Activated naive CD8-positive, alpha-beta T cell treated with anti-CD3 and anti-CD28 coated beads, Interleukin-2, amount 10 ng/mL, durations not matched to agents 7 days and 5 days (primary cell): ENCODE measurements around the gene PIP4K2A. TPM values are rescaled to one million over a fixed set of nuclear protein-coding genes. Genes with fewer than 3 reads are reported as not detected.

Experiments
- ATAC-seq: fragments of 150-1000 bp; cut with Tn5 transposase; one replicate; pipeline ENCODE4 v1.10.0; 2021; ENCODE audit warnings: low read depth, moderate library complexity
- POLR2A ChIA-PET: fragments of 350-600 bp; sonication (Branson Sonifier 250); formaldehyde crosslinking; loops from one replicate; lab custom pipeline; 2021; ENCODE audit warnings: antibody characterized with exemption; lab: Charles Lee
- DNase-seq: peaks from one replicate; pipeline ENCODE4 v3.0.0; 2021
- H3K27ac Mint-ChIP-seq: one replicate; pipeline ENCODE4 v1.8.0; 2022; ENCODE audit warnings: mild to moderate bottlenecking, mixed read lengths
- H3K27me3 Mint-ChIP-seq: one replicate; pipeline ENCODE4 v1.8.0; 2022; ENCODE audit warnings: mild to moderate bottlenecking, moderate library complexity, mixed read lengths
- H3K36me3 Mint-ChIP-seq: one replicate; pipeline ENCODE4 v1.8.0; 2021; ENCODE audit warnings: mild to moderate bottlenecking, mixed read lengths
- H3K4me1 Mint-ChIP-seq: one replicate; pipeline ENCODE4 v1.8.0; 2021; ENCODE audit warnings: mixed read lengths
- H3K4me3 Mint-ChIP-seq: one replicate; pipeline ENCODE4 v1.8.0; 2022; ENCODE audit warnings: mild to moderate bottlenecking, moderate library complexity, mixed read lengths
- H3K9me3 Mint-ChIP-seq: one replicate; pipeline ENCODE4 v1.8.0; 2021; ENCODE audit warnings: mixed read lengths
- total RNA-seq, 2 experiments: library from RNA; stranded (reverse); gene quantifications; one replicate each; pipeline ENCODE4 v1.2.3, GENCODE V29; 2021

Gene PIP4K2A
- total RNA-seq, 2 experiments from 2014 or later, result 179 to 199 TPM

DNA sequence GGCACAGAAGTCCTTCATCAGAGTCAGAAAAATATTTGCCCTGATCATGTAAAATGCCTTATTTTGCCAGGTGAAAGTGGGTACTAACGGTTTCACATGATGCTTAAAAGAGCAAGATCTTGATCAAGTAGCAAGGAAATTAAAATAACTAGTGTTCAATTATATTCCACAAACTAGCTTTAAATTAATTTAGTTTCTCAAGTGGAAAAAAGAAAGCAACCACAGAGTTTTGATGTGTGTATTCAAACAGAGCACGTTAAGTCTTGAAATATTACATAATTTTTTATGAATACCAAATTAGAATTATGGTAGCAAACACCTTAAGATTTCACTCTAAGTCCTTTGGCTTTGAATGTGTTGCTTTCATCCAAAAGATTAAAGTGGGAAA is 47.3 kb downstream of the PIP4K2A start:
- Mint-ChIP-seq H3K27me3 (no peaks in the 10 kb centered on the region), H3K4me1 (peaks cover 67% of the 10 kb centered on the region), H3K4me3 (peak overlapping the region; percentile 90), H3K9me3 (no peaks in the 10 kb centered on the region), H3K27ac (peak overlapping the region; percentile 91), H3K36me3 (peaks cover 3% of the 10 kb centered on the region)
- no peak for DNase-seq
- POLR2A ChIA-PET, result interaction anchor here (1.2 to 2.7 kb wide), 4 partner anchors 10 to 46 kb away, joined by 6 to 12 read pairs (median 11); no protein-coding TSS in a partner anchor
- ATAC-seq, result no peak

GRCh38 chr10:22666287-22667092 is 47.9 kb downstream of the PIP4K2A start:
- Mint-ChIP-seq H3K27me3 (no peaks in the 10 kb centered on the region), H3K36me3 (peaks cover 6% of the 10 kb centered on the region), H3K9me3 (no peaks in the 10 kb centered on the region), H3K4me1 (peaks cover 68% of the 10 kb centered on the region), H3K27ac (peak overlapping the region; percentile 91), H3K4me3 (peak overlapping the region; percentile 90)
- DNase-seq (no peak), ATAC-seq (peak; percentile 90)
- POLR2A ChIA-PET, result interaction anchor here (1.0 to 2.7 kb wide), 8 partner anchors 9 to 326 kb away, joined by 3 to 12 read pairs (median 6); no protein-coding TSS in a partner anchor

- POLR2A ChIA-PET, result interaction anchor here (1.2 to 2.7 kb wide), 2 partner anchors 8 to 17 kb away, joined by 6 to 12 read pairs; no protein-coding TSS in a partner anchor
- peak overlapping the region; percentile 47 for H3K27ac Mint-ChIP-seq
- peaks cover 66% of the 10 kb centered on the region for H3K4me1 Mint-ChIP-seq
- no peaks in the 10 kb centered on the region for H3K27me3 Mint-ChIP-seq
- DNase-seq (no peak), ATAC-seq (no peak)
- peak overlapping the region; percentile 9 for H3K4me3 Mint-ChIP-seq
- H3K9me3 Mint-ChIP-seq, result no peaks in the 10 kb centered on the region
- peaks cover 3% of the 10 kb centered on the region for H3K36me3 Mint-ChIP-seq
Observed at GRCh38 chr10:22665329-22665728, 49.0 kb downstream of the PIP4K2A start.

DNA sequence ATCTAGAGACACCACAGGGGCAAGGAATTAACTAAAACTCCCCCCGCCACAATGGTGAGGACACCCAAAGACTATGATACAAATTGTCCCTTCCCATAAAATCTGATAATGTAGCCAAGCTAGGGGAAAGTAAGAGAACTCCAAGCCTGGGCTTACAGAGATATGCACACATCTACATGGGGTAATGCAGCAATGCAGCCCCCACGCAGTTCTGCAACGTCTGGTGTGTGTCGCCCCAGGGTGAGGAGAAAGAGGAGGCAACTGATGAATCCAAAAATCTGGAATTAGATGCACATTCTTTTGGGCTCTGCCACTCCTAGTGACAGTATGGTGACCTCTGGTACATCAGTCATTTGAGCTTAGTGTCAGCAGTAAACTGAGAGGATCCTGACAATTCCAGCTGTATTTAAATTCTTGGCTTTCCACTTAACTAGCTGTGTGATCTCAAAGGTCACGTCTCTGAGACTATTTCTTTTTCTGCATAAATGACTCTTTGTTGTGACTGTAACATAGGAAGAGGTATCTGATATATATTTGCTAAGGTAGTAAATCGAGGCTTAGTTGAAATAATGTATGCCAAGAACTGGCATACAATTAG is 51.5 kb downstream of the PIP4K2A start:
- peaks cover 66% of the 10 kb centered on the region for H3K4me1 Mint-ChIP-seq
- peaks cover 6% of the 10 kb centered on the region for H3K36me3 Mint-ChIP-seq
- H3K27me3 Mint-ChIP-seq, result no peaks in the 10 kb centered on the region
- H3K9me3 Mint-ChIP-seq, result no peaks in the 10 kb centered on the region
- DNase-seq, result no peak
- POLR2A ChIA-PET, result no interaction called here
- peak overlapping the region; percentile 17 for H3K4me3 Mint-ChIP-seq
- no peak for ATAC-seq
- no peak overlapping the region for H3K27ac Mint-ChIP-seq

DNA sequence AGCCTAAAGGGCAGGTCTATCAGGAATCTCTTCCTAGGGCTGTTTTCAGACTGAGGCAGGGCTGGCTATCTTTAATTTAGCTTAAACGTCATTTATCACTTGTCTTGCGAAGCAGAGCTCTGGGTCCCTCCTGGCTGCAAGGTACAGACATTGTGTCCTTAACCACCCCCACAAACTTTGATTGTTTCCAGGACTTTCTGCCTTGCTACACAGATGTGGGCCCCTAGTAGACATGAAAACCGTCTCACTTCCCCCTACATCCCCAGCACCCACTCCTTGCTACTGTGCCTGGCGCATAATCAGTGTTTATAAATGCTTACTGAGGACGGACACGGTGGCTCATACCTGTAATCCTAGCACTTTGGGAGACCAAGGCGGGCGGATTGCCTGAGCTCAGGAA is 54.5 kb downstream of the PIP4K2A start:
- H3K4me1 Mint-ChIP-seq, result peaks cover 73% of the 10 kb centered on the region
- H3K27me3 Mint-ChIP-seq, result no peaks in the 10 kb centered on the region
- H3K36me3 Mint-ChIP-seq, result peaks cover 11% of the 10 kb centered on the region
- DNase-seq (no peak), ATAC-seq (no peak)
- POLR2A ChIA-PET, result interaction anchor here (2.6 kb wide), 1 partner anchor 22 kb away, joined by 7 read pairs; no protein-coding TSS in a partner anchor
- H3K4me3 Mint-ChIP-seq, result peak overlapping the region; percentile 7
- H3K27ac Mint-ChIP-seq, result peak overlapping the region; percentile 73
- no peaks in the 10 kb centered on the region for H3K9me3 Mint-ChIP-seq

- Mint-ChIP-seq H3K4me1 (peaks cover 74% of the 10 kb centered on the region), H3K36me3 (peaks cover 13% of the 10 kb centered on the region), H3K4me3 (peak overlapping the region; percentile 73), H3K27me3 (no peaks in the 10 kb centered on the region), H3K9me3 (no peaks in the 10 kb centered on the region), H3K27ac (peak overlapping the region; percentile 90)
- no peak for ATAC-seq
- POLR2A ChIA-PET, result interaction anchor here (1.0 to 2.1 kb wide), 3 partner anchors 23 to 222 kb away, joined by 3 to 9 read pairs (median 3); no protein-coding TSS in a partner anchor
- no peak for DNase-seq
Observed at GRCh38 chr10:22658745-22659410, 55.5 kb downstream of the PIP4K2A start.

DNA sequence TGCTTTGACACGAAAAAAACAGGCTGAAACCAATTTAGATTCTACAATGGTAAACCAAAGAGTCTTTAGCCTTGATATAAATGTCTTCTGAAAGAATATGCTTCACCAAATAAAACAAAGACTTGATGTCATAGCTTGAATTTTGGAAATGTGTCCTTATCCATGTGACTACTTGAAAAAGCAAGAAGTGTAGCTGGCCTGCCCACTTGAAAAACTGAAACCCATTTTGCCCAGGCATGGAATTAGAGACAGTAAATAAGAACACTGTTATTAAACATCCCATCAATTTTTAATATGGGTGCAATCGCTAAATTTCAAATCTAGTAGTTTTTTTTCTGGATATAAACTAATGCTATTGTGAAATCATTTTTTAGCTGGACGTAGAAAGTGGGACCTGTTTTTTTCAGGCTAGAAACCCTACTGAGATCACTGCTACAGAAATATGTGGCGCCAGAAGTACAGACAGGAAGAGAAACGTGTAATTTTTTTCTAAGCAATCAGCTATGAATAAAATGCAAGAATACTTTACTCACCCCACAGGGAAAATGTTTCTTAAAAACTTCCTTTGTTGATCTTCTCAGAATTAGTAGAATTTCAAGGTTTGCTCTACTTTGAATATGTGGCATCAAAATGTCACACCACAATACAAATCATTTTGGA is 56.7 kb downstream of the PIP4K2A start:
- Mint-ChIP-seq H3K27me3 (no peaks in the 10 kb centered on the region), H3K4me1 (peaks cover 76% of the 10 kb centered on the region), H3K9me3 (no peaks in the 10 kb centered on the region), H3K36me3 (peaks cover 20% of the 10 kb centered on the region), H3K27ac (peak overlapping the region; percentile 90), H3K4me3 (peak overlapping the region; percentile 73)
- DNase-seq (no peak), ATAC-seq (no peak)
- POLR2A ChIA-PET, result interaction anchor here (0.9 to 2.1 kb wide), 8 partner anchors 8 to 221 kb away, joined by 3 to 12 read pairs (median 5); partner anchors contain the start of gene PIP4K2A

DNA sequence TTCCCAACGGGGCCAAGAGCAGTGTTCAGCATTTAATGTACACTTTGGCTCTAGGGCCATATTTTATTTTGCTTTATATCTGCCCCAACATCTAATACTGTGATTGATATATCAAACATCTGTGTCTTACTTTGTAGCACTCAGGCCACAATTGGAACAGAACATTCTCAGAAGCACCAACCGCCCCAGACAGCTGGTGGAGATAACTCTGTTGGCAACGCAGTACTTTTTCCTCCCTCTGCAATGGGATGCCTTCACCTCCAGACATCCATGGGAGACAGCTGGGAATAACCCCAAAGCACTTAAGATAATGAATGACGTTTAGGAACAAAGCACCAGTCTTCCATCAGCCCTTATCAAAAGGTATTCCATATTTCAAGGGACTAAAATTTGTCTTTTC is 57.4 kb downstream of the PIP4K2A start:
- ATAC-seq, result no peak
- H3K4me3 Mint-ChIP-seq, result peak overlapping the region; percentile 73
- POLR2A ChIA-PET, result interaction anchor here (0.8 to 2.1 kb wide), 6 partner anchors 9 to 57 kb away, joined by 3 to 12 read pairs (median 8); partner anchors contain the start of gene PIP4K2A
- peaks cover 78% of the 10 kb centered on the region for H3K4me1 Mint-ChIP-seq
- no peaks in the 10 kb centered on the region for H3K9me3 Mint-ChIP-seq
- H3K27ac Mint-ChIP-seq, result peak overlapping the region; percentile 90
- no peaks in the 10 kb centered on the region for H3K27me3 Mint-ChIP-seq
- H3K36me3 Mint-ChIP-seq, result peaks cover 24% of the 10 kb centered on the region
- no peak for DNase-seq

DNA sequence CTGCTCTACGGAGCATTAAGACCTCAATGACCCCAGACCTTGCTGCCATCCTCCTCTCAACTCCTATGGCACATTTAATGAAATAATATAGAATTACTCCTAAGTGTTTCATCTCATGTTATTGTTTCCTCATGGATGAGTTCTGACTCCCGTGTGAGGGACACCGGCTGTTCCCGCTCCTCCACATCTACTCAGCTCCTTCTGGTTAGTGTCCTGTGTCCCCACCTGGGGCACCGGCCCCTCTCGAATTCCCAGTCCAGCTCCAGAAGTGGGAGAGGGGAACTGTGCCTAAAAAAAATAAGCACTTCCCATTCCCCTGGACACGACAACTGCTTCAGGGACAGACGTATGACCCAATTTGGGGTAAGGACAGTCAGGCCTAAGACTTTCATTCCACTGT is 58.3 kb downstream of the PIP4K2A start:
- H3K36me3 Mint-ChIP-seq, result peaks cover 27% of the 10 kb centered on the region
- DNase-seq (no peak), ATAC-seq (no peak)
- POLR2A ChIA-PET, result interaction anchor here (0.8 to 2.6 kb wide), 9 partner anchors 8 to 58 kb away, joined by 3 to 13 read pairs (median 5); partner anchors contain the start of gene PIP4K2A
- peak overlapping the region; percentile 90 for H3K27ac Mint-ChIP-seq
- H3K27me3 Mint-ChIP-seq, result no peaks in the 10 kb centered on the region
- peaks cover 82% of the 10 kb centered on the region for H3K4me1 Mint-ChIP-seq
- no peaks in the 10 kb centered on the region for H3K9me3 Mint-ChIP-seq
- peak overlapping the region; percentile 73 for H3K4me3 Mint-ChIP-seq

GRCh38 chr10:22655312-22655981 is 58.9 kb downstream of the PIP4K2A start:
- Mint-ChIP-seq H3K27me3 (no peaks in the 10 kb centered on the region), H3K9me3 (no peaks in the 10 kb centered on the region), H3K27ac (peak overlapping the region; percentile 90), H3K4me1 (peaks cover 83% of the 10 kb centered on the region), H3K4me3 (peak overlapping the region; percentile 73), H3K36me3 (peaks cover 27% of the 10 kb centered on the region)
- ATAC-seq (peak; percentile 24), DNase-seq (no peak)
- POLR2A ChIA-PET, result interaction anchor here (0.9 to 2.6 kb wide), 8 partner anchors 8 to 58 kb away, joined by 3 to 13 read pairs (median 5); partner anchors contain the start of gene PIP4K2A

DNA sequence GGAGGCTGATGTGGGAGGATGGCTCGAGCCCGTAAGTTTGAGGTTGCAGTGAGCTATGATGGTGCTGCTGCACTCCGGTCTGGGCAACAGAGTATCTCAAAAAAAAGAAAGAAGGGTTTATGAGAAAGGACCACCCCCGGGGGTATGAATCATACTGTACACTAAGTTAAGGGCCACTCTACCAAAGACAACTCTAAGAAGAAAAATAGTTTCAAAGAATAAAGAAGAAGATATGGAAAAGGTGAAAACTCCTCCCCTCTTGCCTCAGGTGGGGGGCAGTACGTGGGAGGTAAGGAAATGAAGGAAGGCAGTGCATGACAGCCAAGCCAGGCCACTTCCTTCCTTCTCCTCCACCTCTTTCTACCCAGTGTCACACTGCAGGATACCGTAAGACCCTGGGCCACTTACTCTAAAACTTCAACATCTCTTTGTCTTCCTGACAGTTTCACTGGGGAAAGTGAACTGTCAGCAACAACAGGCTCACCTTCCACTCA is 61.3 kb downstream of the PIP4K2A start:
- DNase-seq (no peak), ATAC-seq (peak; percentile 68)
- POLR2A ChIA-PET, result interaction anchor here (0.9 to 2.2 kb wide), 3 partner anchors 14 to 30 kb away, joined by 3 to 12 read pairs (median 3); no protein-coding TSS in a partner anchor
- Mint-ChIP-seq H3K4me3 (peak overlapping the region; percentile 73), H3K4me1 (peaks cover 88% of the 10 kb centered on the region), H3K9me3 (no peaks in the 10 kb centered on the region), H3K27me3 (no peaks in the 10 kb centered on the region), H3K27ac (peak overlapping the region; percentile 88), H3K36me3 (peaks cover 28% of the 10 kb centered on the region)
